ENCODE results near the gene SELENON. TPM values are rescaled to one million over a fixed set of nuclear protein-coding genes. Genes with fewer than 3 reads are reported as not detected.

Gene SELENON
- total and polyA plus RNA-seq, 2 of the 8 experiments (the other 6 are each of a cell fraction or from before 2014, with no cell fraction given) = 43.0 to 77.6 TPM

DNA sequence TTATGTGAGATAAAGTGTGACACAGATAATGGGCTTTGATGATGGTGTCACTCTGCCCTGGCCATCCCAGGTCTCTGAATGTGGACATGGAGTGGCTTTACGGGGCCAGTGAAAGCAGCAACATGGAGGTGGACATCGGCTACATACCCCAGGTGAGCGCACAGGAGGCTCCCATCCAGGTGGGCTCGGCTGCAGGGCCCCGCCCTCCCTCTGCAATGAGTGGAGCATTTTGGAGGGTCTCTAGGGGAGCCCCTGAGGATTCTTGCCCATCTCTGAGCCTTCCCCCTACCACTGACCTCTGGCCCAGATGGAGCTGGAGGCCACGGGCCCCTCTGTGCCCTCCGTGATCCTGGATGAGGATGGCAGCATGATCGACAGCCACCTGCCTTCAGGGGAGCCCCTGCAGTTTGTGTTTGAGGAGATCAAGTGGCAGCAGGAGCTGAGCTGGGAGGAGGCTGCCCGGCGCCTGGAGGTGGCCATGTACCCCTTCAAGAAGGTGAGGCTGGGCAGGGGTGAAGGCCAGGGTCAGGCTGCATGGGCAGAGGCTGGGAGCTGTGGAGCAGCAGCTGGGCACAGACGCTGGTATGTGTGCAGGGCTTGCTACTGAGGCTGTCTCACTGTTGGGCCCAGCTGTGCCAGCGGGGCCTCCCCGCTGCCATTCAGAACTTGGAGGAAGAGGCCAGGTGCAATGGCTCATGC lies 11.5 kb downstream of the SELENON start:
- Histone ChIP-seq H4K20me1 (replicated peaks in 1 of 2; ENCODE audit: control insufficient read depth in 1 of 2, insufficient read depth in 2 of 2, low read length in 2 of 2) (peaks cover 2 to 8% of the 10 kb centered on the region in 2 experiments), H2BK20ac (ENCODE audit: low read length) (no peak overlapping the region), H3K27ac (ENCODE audit: low read depth, low read length) (no peak overlapping the region), H2BK120ac (replicated peaks; ENCODE audit: low read depth, low read length) (no peak overlapping the region), H3K9me3 (ENCODE audit: insufficient read depth in 2 of 2, low read depth in 1 of 2, low read length in 1 of 2) (no peaks in the 10 kb centered on the region), H2AFZ (ENCODE audit: low read length) (no peak overlapping the region), H3K56ac (replicated peaks; ENCODE audit: insufficient read length, low read depth, low read length) (no peak overlapping the region), H2BK15ac (ENCODE audit: low read length) (no peak overlapping the region), H3K23me2 (ENCODE audit: low read depth, low read length) (no peaks in the 10 kb centered on the region), H4K5ac (ENCODE audit: insufficient read length, low read depth, low read length) (no peak overlapping the region), H4K91ac (replicated peaks; ENCODE audit: insufficient read length, low read length) (no peak overlapping the region), H3K18ac (ENCODE audit: extremely low read depth, low read length) (no peak overlapping the region), H3K79me1 (ENCODE audit: low read depth, low read length) (no peaks in the 10 kb centered on the region), H3K27me3 (replicated peaks in 1 of 4; ENCODE audit: control insufficient read depth in 3 of 4, extremely low read depth in 1 of 4, insufficient read depth in 3 of 4, low read length in 3 of 4) (no peaks in the 10 kb centered on the region), H4K8ac (ENCODE audit: extremely low read depth, insufficient read depth, low read length) (0 out of 2 replicates have a peak overlapping the region, but pooled peaks have one; percentile 16), H2BK5ac (ENCODE audit: low read depth, low read length) (no peak overlapping the region), H3K36me3 (ENCODE audit: control insufficient read depth in 2 of 4, insufficient read depth in 4 of 4, low read length in 3 of 4) (peaks cover 0 to 18% (median 3%) of the 10 kb centered on the region in 4 experiments; a peak in 4 of 8 replicates), H3K4me1 (replicated peaks in 1 of 4; ENCODE audit: control insufficient read depth in 3 of 4, insufficient read depth in 4 of 4, low read length in 3 of 4) (peaks cover 0 to 5% (median under 1%) of the 10 kb centered on the region in 4 experiments; a peak in 2 of 7 replicates), H3K4ac (replicated peaks; ENCODE audit: insufficient read length, low read depth, low read length) (no peak overlapping the region), H2BK12ac (ENCODE audit: low read depth, low read length) (no peak overlapping the region), H3K14ac (ENCODE audit: insufficient read length) (no peak overlapping the region), H3K4me3 (ENCODE audit: extremely low read depth in 1 of 4, insufficient read depth in 2 of 4, low read depth in 3 of 4, low read length in 4 of 4) (no peak overlapping the region), H3K79me2 (ENCODE audit: control insufficient read depth in 1 of 2, insufficient read depth in 2 of 2, low read length in 2 of 2) (no peaks in the 10 kb centered on the region), H2AK5ac (ENCODE audit: low read depth, low read length) (no peak overlapping the region), H3K4me2 (ENCODE audit: insufficient read depth in 1 of 2, low read depth in 2 of 2, low read length in 2 of 2) (no peak overlapping the region), H3K9ac (replicated peaks in 1 of 4; ENCODE audit: extremely low read depth in 1 of 4, low read depth in 3 of 4, low read length in 3 of 4) (no peak overlapping the region), H3K23ac (ENCODE audit: insufficient read length) (no peak overlapping the region)
- DNase-seq (ENCODE audit: low read depth in 1 of 2, low spot score in 2 of 2) (no peak), FAIRE-seq (no peak)
- POLR2A ChIA-PET (ENCODE audit: partially characterized antibody) = interaction anchor here (0.8 to 5.6 kb wide), 3 partner anchors 8 to 291 kb away, joined by 3 to 32 read pairs (median 3); partner anchors contain the start of gene MTFR1L
- CTCF ChIA-PET (ENCODE audit: partially characterized antibody) = interaction anchor here (0.8 to 8.2 kb wide), 28 partner anchors 7 to 408 kb away, joined by 3 to 83 read pairs (median 4); partner anchors contain the start of genes MTFR1L, PAFAH2 and SELENON
- WGBS, 2 experiments (ENCODE audit: extremely low coverage in 1 of 2, insufficient coverage in 1 of 2, insufficient read length in 1 of 2, insufficient replicate concordance in 2 of 2, low coverage in 1 of 2, low lambda C conversion rate in 2 of 2, missing lambda C conversion rate in 1 of 2) = 91% methylated on average over 13 of the region's 13 CpGs; no CpG with 5 or more reads in 1 of the 2 experiments
- TF ChIP-seq TAF7 (optimal IDR thresholded peaks at IDR 0.05; ENCODE audit: borderline replicate concordance, low read depth, low read length) = no peak

All from H1 (cell line).